Omental fat pad (tissue), 4 donors: ENCODE results near the gene SLAMF6. TPM values are rescaled to one million over a fixed set of nuclear protein-coding genes. Genes with fewer than 3 reads are reported as not detected.
"Not testable (repeated sequence)": the region's sequence is repeated elsewhere in the genome, so short reads cannot be mapped to it uniquely, and the experiment has no call there.

Source experiments
- ATAC-seq: fragments of 150-250 bp; one replicate; pipeline ENCODE4 v1.9.1; 2016; ENCODE audit warnings: mild to moderate bottlenecking, moderate library complexity; ENCODE audit not compliant: low FRiP score
- DNase-seq: peaks from one replicate; pipeline ENCODE4 v3.0.0-alpha.2; 2019; ENCODE audit warnings: low spot score
- CTCF ChIP-seq, 3 donors: fragments of 450-650 bp; IDR thresholded peaks; one replicate each; pipeline ENCODE4 v1.5.1; 2016 to 2017; ENCODE audit warnings: antibody characterized with exemption in 3 of 3, mild to moderate bottlenecking in 3 of 3, moderate library complexity in 2 of 3
- total RNA-seq, 4 donors: library from RNA; depleted of rRNA; stranded (reverse); fragments of >200 nt; gene quantifications; one replicate each; pipeline ENCODE4 v1.1.0, GENCODE V29; 2016

SLAMF6 gene
- total RNA-seq, 4 donors from 2014 or later: 1.5 to 4.9 (median 2.9) TPM

- ATAC-seq (no peak), DNase-seq (no peak)
- TF ChIP-seq CTCF (IDR thresholded peaks at IDR 0.05): no peak
These were observed 34.6 kb downstream of the SLAMF6 start for GRCh38 chr1:160488347-160489058.

GRCh38 chr1:160486453-160486852 lies 36.6 kb downstream of the SLAMF6 start:
- no peak for TF ChIP-seq CTCF (IDR thresholded peaks at IDR 0.05)
- DNase-seq: no peak
- no peak for ATAC-seq

- TF ChIP-seq CTCF (IDR thresholded peaks at IDR 0.05): no peak
- ATAC-seq (no peak), DNase-seq (no peak)
These were observed 39.4 kb downstream of the SLAMF6 start for GRCh38 chr1:160483505-160484185.

- DNase-seq (no peak), ATAC-seq (no peak)
- no peak for TF ChIP-seq CTCF (IDR thresholded peaks at IDR 0.05)
These were observed 41.0 kb downstream of the SLAMF6 start for GRCh38 chr1:160481979-160482596.

GRCh38 chr1:160480781-160481180 lies 42.3 kb downstream of the SLAMF6 start:
- ATAC-seq, DNase-seq: not testable (repeated sequence)

- not testable (repeated sequence) for ATAC-seq, DNase-seq
These were observed 44.0 kb downstream of the SLAMF6 start for GRCh38 chr1:160479091-160479490.

GRCh38 chr1:160474392-160475242 lies 48.4 kb downstream of the SLAMF6 start:
- TF ChIP-seq CTCF (IDR thresholded peaks at IDR 0.05): no peak
- ATAC-seq (no peak), DNase-seq (no peak)
